ENCODE results near the gene DHX9.

GRCh38 chr1:182855911-182856310, 16.8 kb downstream of the DHX9 start:
- no peak for TF ChIP-seq CTCF (IDR thresholded peaks at IDR 0.05; ENCODE audit: insufficient read depth, low read length)
- TF ChIP-seq GABPA (IDR thresholded peaks at IDR 0.05; ENCODE audit: low read depth), result no peak
- TF ChIP-seq POLR2AphosphoS5 (IDR thresholded peaks at IDR 0.05; ENCODE audit: low read depth), result no peak
- TF ChIP-seq REST (IDR thresholded peaks at IDR 0.05; ENCODE audit: insufficient replicate concordance, low read depth), result no peak
- no peak for TF ChIP-seq SPI1 (IDR thresholded peaks at IDR 0.05; ENCODE audit: borderline replicate concordance, low read depth)

Measured in HL-60 (cell line).